ENCODE data around the gene MCF2L2.
"Not testable (repeated sequence)": the region's sequence is repeated elsewhere in the genome, so short reads cannot be mapped to it uniquely, and the experiment has no call there.

MCF2L2 gene

DNA sequence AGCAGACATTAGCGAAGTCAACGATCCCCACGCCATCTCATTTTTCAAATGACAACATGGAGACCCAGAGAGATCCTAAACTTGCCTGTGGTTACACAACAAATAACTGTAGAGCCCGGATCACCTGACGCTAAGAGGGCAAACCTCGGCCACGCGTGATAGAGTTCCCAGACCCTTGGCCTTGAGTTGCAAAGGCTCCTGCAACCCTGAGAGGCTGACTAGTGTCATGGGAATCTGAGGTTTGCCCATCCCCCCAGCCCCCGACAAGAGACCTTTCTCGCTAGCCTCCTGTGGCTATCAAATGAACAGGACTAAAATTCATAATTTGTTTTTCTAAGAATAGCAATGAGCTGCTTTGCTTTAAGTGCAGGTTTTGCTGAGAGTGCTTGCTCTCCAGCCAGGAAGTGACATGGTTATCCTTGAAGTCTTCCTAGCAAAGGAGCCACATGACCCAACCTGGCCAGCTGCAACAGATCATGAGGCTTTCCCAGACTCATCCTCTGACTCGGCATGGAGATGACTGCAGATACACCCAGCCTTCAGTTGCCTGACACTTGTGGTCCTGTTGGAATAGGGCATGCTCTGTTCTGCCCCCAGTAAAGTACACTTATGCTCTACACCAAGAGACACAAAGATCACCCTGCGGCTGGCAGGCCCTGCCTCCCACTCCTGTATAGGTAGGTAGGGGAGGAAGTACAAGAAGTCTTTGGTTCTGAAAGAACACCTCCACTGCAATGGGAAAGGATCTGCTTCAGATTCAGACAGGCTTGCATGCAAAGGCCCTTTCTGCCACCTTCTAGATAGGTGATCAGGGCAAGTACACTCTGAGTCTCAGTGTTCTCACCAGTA, 36.0 kb downstream of the MCF2L2 start:
- DNase-seq, result no peak

DNA sequence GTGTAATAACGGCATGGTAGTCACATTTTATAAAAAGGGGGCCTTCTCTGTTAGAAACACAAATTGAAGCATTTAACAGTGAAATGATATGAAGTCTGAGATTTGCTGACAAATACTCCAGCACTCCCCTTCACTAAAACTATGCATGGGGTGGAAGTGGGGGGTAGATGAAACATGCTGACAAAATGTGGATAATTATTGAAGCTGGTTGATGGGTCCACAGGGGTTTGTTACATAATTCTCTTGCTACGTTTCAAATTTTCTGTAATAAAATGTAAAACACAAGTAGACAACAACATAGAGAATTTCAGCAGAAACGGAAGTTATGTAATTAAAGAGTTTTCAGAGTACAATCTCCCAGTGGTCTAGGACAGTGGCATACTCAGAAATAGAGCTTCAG, 37.0 kb downstream of the MCF2L2 start:
- DNase-seq, result no peak

DNA sequence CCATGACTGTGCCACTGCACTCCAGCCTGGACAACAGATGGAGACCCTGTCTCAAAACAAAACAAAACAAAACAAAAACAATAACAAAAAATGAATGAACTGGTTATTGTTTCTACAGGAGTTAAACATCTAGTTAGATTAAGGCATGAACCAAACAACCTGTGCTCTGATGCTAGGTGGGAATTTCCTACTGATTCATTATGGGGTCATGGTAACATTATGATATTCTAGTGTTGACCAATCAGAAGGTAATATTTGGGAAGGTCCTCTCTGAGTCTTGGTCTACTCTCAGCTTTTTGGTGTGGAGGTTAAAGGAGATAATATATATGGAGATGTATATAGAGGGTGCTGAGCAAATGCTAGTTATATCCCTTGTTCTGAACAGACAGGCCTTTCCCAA, 37.6 kb downstream of the MCF2L2 start:
- no peak for DNase-seq

DNA sequence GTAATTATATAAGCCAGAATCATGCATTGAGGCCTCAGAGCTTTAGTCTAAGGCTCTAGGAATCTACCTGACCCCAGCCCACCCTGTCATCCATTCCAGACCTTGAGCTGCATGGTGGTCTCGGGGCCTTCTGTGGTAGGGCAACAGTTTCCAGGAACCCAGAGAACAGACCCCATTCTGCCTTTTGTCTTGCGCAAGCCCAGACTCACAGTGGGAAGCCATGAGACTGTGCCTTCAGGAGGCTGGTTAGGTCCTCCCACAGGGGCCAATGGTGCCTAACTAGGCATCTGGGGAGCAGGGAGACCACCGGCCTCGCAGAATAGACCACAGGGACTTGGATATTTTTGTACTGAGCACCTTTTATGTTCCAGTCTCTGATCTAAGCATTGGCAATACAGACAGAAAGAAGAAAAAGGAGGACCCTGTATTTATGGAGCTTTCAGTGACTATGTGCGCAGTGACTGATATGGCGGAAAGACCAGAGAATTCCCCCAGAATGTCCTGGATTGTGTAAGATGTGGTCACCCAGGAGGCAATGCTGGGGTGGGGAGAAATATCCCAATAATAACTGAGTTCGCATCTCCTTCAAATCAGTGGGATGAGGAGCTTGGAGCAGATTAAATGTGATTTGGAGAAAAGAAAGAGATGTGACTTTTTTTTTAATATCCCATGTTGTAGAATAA, 40.1 kb downstream of the MCF2L2 start:
- DNase-seq, result no peak

DNA sequence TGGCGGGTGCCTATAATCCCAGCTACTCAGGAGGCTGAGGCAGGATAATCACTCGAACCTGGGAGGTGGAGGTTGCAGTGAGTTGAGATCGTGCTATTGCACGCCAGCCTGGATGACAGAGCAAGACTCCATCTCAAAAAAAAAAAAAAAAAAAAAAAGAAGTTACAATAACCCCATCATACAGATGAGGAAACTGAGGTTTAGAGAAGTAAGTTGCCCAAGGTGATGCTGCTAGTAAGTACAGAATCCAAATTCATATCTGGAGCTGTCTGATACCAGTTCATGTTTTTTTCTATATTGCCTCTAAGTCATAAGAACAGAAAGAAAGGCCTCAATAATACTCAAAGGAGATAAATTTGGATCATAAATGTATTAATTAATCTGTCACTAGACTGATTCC, 40.6 kb downstream of the MCF2L2 start:
- DNase-seq, result no peak

DNA sequence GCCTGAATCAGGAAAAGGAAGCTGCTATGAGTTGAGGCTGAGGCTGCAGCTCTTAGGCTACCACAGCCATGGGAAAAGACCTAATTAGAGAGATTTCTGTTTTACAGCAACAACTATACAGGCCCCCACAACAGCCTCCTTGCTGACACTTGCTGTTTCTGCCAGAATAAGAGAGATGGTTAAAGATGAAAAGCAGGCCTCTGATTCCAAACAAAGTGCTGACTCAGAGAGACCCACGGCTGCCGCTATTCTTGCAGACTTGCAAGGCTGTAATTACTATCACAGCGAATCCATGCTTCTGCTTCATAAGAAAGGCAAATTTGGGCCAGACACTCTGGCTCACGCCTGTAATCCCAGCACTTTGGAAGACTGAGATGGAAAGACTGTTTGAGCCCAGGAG, 41.8 kb downstream of the MCF2L2 start:
- no peak for DNase-seq

DNA sequence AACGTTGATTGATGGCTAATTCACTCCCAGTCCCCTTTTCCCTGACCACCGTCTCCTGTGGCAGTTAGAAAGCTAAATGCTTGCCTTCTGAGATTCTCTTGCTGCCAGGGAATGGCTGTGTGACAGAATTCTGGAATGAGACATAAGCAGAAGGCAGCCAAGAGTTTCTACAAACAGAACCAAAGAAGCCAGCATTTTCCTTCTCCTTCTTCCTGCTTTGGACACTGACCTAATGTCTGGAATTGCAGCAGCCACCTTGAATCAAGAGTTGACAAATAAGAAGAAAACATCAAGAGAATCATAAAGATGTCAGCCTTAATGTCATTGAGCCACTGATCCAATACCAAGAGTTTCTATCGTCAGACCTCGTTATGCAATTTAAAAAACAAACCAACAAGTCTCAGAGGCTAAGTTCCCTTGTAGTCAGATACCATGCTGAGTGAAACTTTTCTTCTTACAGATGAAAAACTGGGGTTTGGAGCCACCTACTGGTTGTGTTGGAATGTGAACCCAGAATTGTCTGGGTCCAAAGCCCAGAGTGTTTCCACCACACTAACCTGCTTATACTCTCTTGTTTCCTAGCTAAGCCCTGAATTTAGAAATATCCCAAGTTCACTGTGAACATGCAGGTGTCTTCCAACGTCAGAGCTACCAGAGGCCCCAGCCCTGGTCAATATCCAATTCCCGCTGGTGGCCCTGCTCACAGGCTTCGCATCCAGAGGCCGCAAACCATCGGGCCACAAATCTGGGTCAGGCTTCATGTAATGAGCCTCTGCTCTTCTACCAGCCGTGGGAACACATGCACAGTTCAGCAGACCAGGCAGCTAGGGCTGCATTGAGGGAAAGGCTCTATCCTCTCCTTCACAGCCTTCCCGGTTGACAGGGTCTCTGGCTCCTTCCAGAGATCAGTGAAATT, 42.5 kb downstream of the MCF2L2 start:
- peak; percentile 74 for DNase-seq

DNA sequence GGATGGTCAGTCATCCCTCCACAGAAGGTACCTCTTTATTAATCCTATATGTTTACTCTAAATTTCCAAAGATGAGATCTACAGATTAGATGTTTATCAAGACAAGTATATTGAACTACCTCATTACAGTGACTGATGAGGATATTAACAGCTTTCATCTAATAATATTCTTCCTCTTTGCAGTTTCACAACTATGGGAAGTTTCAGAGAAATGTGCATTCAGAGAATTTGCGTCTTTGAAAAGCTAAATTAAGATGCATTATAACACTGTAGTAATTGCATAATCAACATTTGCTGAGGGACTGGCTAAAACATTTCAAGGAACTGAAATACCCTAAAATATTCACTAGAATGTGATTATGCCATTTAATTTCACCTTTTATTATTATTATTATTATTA, 46.7 kb downstream of the MCF2L2 start:
- no peak for DNase-seq

DNA sequence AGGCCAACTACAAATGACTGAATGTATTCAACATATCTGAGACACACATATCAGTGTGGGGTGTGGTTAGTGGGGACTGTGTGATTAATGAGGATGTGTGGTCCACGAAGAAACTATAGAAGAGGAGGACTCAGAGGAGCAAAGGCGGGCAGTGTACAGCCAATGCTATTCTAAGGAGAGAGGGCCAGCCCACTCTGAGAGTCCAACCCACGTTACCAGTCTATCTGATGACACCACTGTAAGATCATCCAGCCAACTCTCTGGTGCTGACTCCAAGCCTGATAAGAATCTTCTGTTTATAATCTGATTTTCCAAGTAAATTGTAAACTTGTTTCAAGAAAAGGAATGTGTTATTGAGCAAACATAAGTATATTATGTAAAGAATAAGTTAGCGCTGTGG, 47.2 kb downstream of the MCF2L2 start:
- no peak for DNase-seq

DNA sequence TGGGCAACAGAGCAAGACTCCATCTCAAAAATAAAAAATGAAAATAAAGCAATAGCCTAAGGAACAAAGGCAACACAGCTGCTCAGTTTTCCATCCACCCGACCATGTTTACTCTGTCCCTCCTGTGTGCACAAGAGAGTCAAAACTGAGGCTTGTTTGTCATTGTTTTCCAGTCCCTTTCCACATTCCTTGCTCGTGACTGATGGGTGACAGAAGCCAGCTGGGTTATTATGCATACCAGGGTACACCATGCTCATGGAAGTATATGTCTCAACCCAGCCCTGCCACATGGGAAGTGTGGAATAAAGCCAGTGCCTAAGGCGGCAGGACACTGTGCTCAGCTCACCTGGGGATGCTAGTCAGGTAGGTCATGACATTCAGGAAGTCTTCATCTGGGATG, 49.5 kb downstream of the MCF2L2 start:
- no peak for DNase-seq

DNA sequence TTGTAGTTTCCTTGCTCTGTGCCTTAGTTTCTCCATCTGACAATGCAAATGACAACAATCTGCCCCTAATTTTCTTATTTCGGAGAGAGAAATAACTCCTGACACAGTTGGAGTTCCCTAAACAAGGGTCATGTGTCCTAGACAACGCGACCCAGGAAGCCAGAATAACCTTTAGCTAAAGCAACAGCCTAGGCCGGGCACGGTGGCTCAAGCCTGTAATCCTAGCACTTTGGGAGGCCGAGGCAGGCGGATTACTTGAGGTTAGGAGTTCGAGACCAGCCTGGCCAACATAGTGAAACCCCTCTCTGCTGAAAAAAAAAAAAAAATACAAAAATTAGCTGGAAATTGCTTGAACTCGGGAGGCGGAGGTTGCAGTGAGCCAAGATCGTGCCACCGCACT, 49.9 kb downstream of the MCF2L2 start:
- DNase-seq, result no peak

DNA sequence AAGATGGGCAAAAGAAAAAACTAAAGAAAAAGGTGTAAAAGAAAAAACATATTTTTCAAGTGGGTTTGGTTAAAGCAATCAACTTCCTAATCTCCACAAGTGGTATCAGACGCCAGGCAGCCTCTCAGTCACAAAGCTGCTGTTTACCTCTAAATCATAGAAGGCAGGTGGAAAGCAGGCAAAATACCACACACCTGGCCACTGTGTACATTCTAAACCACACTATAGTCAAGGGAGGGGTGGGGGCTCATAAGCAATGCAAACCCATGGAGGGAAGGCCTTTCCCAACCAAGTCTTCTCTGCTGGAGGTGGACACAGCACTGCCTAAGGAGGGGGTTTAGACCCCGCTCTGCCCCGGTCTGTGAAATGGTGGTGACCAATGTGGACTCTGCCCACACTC, 50.4 kb downstream of the MCF2L2 start:
- no peak for DNase-seq

DNA sequence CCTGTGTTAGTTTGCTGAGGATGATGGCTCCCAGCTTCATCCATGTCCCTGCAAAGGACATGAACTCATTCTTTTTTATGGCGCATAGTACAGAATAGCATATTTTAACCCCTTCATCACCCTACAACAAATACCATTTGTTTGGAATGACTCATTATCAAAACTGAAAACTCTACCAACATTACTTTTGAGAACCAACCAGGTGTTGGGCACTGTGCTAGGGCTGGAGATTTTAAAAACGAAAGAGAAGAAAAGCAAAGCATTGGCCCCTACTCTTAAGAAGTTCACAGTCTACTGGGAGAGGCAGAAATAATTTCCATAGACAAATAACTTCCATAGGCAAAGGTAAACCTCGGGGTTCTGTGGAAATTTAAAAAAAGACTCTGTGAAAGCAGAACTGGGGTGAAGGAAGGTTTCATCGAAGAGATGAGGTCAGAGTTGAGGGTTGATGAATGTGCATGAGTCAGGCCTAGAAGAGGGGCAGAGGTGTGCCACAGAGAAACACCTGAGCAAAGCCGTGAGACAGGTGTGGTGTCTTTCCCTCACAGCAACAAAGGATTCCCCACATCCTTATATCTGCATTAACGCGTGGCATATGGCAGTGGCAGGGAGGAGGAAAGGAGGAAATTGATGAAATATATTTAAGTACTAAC, 51.0 kb downstream of the MCF2L2 start:
- DNase-seq, result no peak

DNA sequence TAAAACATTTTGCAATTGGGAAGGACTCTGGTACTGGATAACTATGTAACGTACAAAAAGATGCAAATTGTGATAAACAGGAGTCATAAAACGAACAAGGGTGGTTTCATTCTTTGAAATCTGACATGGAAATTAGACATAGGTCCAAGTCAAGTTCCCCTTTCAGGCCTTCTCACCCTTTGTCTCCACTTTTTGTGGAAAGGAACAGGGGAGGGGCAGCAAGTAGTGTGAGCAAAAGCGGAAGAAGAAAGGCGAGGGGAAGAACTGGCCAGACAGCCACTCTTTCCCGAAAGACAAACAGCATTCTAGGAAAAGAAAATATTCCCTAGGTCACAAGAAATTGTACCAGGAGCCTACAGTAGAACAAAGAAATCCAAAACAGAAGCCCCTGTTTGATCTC, 52.6 kb downstream of the MCF2L2 start:
- DNase-seq, result no peak

DNA sequence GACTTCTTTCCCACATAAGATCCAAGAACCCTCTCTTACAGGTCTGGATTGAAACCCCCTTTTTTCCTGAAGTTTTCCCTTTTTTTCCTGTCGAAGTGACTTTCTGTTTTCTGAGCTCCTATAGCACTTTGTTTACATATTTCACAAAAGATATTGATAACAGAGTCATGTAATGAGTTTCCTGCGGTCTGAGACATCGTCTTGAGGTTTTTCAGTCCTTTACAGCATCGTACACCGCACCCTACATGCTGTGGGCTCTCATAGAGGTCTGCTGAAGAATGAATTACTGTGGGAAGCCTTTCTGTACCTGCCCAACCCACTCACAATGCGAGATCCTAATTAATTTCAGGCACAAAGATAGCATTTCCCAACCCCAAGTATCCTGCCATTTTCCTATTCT, 53.1 kb downstream of the MCF2L2 start:
- no peak for DNase-seq

DNA sequence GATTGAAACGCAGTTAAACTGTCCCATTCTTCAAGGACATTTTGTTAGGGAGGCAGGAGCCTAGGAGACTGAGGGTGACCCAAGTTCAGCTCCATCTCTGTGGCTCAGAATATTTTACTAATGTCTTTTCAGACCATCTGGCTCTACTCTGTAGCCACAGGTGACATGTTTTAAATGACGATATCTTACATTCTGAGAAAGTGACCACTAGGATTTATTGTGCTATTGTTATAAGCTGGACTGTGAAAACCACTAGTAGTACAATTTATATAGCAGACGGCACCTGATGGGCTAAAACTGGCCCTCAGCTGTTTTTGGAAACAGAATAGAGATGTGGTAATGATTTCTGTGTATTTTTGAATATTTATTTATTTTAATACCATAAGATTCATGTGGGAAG, 55.5 kb downstream of the MCF2L2 start:
- DNase-seq, result no peak

DNA sequence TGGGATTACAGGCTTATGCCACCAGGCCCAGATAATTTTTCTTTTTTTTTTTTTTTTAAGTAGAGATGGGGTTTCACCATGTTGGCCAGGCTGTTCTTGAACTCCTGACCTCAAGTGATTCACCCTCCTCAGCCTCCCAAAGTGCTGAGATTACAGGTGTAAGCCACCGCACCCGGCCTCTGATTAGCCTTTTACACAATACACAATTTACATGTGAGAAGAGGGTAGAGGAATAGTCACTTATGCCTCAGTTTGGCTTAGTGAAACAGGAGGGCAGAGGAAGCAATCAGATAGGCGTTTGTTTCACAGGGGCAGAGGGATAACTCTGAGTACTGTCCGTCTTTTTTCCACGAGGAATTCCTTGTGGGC, 56.8 kb downstream of the MCF2L2 start:
- DNase-seq, result not testable (repeated sequence)

DNA sequence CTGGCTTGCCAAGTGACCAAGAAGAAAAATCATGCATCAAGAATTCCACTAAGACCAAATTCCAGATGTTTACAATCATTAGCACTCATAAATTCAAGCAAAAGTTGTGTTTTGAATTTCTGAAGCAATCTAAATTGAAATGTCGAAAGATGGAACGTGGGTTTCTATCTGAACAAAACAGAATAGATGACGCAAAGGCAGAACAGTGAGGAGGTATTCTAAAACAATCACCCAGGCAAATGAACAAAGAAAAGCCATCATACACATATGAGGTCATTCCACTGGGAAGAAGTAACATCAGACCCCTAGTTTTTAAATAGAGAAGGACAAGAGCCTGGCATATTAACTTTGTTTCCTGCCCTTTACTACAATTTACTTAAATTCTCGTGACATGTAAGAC, 58.0 kb downstream of the MCF2L2 start:
- no peak for DNase-seq

DNA sequence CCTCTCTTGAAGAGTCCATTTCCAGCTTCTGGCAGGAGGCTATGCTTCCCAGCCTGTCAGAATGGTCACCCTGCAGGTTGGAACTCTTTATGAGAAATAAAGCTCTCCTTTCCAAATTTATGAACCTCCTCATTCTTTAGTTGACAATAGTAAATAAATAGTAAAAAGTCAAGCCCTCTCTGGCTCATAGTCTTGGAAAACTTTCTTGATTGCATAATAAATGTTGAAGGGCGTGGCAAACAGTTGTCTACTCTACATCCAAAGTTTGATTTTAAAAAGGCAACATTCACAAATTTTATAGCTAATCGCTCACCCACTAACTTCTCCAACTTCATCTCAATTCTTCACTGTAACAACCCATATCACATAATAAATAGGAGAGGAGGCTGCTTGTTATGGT, 58.8 kb downstream of the MCF2L2 start:
- no peak for DNase-seq

DNA sequence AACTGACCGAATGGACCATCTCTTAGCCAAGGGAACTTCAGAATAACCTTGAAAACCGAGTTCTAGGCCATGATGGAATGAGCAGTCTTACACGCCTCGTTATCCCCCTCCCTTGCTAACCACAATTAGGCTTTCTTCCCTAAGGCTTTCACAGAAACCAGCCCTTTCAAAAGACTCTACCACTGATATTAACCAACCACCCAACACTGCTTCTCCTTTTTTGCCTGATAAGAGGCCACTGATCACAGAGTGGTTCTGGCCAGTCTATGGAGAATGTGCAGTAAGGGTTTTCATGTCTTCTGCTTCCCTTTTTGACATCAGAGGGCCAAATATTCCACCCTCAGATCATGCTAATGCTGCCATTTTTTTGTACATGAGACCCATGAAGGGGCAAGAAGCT, 59.3 kb downstream of the MCF2L2 start:
- DNase-seq, result no peak

DNA sequence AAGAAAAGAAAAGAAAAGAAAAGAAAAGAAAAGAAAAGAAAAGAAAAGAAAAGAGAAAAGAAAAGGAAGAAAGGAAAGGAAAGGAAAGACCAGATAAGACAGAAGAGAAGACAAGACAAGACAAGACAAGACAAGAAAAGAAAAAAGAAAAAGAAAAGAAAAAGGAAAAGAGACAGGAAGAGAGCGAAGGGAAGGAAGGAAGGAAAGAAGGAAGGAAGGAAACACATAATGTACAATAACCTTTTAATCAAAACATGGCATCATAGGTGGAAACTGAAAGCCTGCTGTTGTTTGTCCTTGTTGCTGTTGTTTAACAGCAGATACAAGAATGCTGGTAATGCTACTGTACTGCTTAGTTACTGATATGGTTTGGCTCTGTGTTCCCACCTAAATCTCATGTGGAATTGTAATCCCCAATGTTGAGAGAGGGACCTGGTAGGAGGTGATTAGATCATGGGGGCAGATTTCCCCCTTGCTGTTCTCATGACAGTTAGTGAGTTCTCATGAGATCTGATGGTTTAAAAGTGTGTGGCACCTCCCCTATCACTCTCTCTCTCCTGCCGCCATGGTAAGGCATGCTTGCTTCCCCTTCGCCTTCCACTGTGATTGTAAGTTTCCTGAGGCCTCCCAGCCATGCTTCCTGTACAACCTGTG, 67.3 kb downstream of the MCF2L2 start:
- no peak for DNase-seq

DNA sequence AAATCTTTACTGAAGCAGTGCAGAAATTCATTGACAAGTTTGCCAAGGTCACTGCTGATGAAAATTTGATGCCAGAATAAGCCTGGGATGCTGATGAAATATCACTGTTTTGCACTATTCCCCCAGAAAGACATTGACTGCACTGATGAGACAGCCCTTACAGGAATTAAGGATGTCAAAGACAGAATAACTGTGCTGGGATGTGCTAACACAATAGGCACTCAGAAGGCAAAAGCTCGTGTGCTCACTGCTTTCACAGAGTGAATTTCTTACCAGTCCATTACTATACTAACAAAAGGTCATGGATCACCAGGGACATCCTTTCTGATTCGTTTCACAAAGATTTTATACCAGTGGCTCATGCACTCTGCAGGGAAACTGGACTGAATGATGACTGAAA, 69.4 kb downstream of the MCF2L2 start:
- no peak for DNase-seq
